Activated naive CD4-positive, alpha-beta T cell (primary cell): Measurements from ENCODE around the gene ZBTB44.
"Not testable (repeated sequence)": the region's sequence is repeated elsewhere in the genome, so short reads cannot be mapped to it uniquely, and the experiment has no call there.

Source experiments
- DNase-seq, 4 experiments: peaks; one replicate each; lab custom pipeline; 2025; lab: John Stamatoyannopoulos, UW

ZBTB44 gene

GRCh38 chr11:130247319-130247718 is 67.4 kb downstream of the ZBTB44 start:
- DNase-seq, result no peak

DNA sequence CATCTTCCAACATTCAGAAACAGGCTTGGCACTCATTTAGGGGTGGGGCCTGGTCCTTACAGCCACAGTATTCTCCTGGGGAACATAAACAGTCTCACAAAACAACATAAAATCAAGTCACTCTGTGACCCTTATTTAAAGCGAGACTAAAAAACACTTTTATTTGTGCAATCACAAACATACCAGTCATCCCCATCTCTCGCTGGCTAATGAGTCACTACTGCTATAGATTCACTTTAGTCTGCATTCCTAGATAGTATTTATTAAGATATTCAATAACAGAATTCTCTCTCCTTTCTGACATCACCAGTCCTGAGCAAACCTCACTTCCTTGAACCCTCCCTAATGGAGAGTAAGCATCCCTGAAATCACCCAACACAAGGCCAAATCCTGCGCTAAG is 68.0 kb downstream of the ZBTB44 start:
- no peak for DNase-seq

DNA sequence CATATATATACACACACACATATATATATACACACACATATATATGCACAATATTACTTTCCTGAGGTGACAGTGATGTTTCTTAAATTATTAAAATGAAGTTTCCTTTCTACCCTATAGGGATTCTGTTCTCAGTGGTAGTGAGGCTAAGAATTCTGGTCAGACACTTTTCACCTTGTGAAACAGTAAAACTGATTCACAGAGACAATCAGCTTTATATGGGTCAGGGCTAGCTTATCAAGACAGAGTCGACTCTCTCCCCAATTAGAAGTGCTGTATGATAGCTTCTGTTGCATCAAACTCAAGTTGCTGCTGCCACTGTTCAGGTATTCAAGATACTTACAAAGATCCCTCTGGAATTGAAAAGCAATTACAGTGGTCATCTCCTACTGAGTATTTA is 68.4 kb downstream of the ZBTB44 start:
- no peak for DNase-seq

- not testable (repeated sequence) for DNase-seq
Observed at GRCh38 chr11:130245375-130245774, 69.3 kb downstream of the ZBTB44 start.

- DNase-seq, result no peak
Observed at GRCh38 chr11:130244848-130245247, 69.9 kb downstream of the ZBTB44 start.

- no peak for DNase-seq
Observed at GRCh38 chr11:130243816-130244215, 70.9 kb downstream of the ZBTB44 start.

- DNase-seq, result no peak
Observed at GRCh38 chr11:130241713-130242112, 73.0 kb downstream of the ZBTB44 start.

DNA sequence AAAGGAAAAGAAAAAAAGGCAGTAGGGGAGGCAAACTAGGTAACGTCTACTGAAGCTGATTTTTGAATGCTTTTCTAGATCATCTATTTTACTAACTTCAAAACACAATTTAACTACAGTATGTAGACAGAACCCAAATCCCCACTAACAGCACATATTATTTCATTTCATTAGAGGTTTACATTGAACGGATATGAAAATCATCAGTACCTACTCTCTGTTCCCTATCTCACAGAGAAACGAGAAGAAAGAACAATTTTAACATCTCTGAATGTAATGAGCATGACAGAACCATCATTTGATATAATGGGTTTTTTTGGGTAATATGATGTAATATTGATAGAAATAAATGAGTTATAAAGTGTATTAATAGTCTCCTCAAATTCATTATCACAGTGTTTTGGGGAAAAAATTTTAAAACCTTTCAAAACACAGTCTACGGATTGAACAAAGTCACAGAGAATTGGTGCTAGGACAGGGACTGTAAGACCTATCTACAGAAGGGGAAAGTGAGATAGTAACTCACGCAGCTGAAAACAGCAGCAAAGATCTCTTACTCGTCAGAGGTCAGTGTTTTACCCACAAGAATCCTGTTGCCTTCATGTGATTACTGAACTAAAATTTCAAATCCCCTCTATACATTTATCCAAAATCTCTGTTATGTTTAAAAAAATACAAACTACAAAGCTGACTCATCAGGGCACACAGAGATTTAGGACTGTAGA is 77.3 kb downstream of the ZBTB44 start:
- no peak for DNase-seq

GRCh38 chr11:130234315-130234714 is 80.4 kb downstream of the ZBTB44 start:
- no peak for DNase-seq

DNA sequence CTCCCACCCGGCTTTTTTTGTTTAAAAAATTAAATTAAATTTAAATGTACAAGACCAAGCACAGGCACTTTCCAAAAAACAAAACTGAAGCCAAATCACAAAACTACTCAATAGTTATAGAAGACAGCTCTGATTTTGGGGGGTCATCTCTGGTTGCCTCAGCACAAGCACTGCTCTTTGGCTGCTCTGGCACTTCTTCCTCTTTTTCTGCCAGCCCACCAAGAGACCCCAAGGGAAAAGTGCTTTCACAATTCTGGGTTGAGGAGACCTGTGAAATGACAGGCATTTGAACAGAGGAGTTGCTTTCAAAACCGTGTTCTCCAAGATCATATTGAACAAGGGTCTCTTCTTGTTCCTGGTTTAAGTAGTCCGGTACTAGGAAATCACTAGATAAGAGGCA is 80.8 kb downstream of the ZBTB44 start:
- DNase-seq, result not testable (repeated sequence)

GRCh38 chr11:130233486-130233885 is 81.2 kb downstream of the ZBTB44 start:
- DNase-seq, result not testable (repeated sequence)

DNA sequence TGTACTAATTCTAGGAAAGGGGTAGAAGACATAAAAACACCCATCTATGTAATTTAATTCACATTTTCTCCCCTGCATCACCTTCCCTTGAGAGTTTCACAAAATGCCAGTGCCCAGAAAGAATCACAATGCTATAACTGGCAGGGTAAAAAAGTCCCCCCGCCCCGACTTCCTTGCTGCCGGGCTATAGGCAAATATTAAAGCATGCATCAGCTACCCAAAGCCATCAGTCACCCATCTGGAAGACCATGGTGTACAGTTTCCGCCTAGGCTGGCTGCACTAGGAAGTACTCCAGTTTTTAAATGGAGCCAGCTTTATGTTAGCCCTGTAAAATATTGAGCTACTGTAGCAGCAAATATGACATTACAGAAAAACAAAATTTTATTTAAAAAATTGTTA is 87.3 kb downstream of the ZBTB44 start:
- DNase-seq, result no peak

DNA sequence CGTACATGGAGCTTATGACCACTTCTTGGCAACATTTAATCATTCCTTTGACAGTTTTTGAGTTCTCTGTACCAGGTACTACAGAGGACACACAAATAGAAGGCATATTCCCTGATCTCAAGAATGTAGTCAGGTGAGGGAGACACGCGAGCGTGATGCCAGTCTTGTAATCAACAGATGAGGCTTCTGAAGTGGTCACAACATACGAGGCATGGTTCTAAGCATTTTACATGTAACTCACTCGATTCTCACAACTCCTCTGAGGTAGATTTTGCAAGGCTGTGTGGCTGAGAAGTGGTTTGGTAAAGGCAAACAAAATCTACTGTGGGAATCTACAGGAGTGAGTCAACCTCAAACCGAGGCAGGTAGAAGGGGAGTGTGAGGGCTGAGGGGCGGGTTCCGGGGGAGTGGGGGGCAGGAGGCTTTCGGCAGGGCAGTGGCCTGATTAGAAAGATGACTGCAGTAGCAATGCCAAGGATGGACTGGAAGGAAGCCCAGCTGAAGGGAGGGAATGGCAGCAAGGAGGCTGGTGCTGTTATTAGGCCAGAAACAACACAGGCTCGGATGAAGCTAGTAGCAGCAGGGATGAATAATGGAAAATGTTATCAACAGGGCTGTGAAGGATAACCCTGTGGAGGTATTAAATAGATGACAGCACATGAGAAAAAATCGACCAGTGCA is 91.3 kb downstream of the ZBTB44 start:
- DNase-seq, result no peak

DNA sequence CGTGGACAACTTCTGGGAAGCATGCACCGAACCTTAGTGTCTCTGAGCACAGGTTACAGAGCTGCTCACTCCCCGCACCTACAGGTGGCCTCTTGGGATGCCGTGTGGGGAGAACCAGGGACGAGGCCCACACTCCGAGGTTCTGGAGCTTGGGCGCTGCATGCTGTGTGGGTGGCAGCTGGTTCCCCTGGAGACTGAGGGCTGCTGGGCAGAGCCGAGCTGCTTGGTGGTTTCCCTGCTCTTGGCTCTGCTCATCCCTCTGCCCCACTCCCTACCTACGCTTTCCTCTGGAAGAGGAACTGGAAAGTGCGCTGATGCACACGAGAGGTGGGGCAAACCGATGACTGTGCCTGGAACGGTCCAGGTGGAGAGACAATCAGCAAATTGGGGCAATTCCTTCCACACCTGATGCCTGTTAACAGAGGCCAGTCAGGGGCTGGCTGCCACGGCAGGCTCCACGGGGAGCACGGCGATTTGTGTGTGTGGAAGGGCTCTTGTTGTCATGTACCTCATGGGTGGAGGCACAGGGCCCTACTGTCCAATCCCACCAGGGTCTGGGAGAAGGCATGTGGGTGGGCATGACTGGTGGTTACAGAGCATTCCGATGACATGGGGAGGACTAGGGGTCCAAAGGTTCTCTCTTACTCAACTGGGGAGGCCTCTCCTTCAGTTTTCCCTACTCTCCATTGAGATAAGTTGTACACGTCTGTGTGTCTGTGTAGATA is 94.2 kb downstream of the ZBTB44 start:
- DNase-seq, result no peak

GRCh38 chr11:130219148-130219547 is 95.6 kb downstream of the ZBTB44 start:
- DNase-seq, result no peak

- no peak for DNase-seq
Observed at GRCh38 chr11:130218501-130219070, 96.1 kb downstream of the ZBTB44 start.

DNA sequence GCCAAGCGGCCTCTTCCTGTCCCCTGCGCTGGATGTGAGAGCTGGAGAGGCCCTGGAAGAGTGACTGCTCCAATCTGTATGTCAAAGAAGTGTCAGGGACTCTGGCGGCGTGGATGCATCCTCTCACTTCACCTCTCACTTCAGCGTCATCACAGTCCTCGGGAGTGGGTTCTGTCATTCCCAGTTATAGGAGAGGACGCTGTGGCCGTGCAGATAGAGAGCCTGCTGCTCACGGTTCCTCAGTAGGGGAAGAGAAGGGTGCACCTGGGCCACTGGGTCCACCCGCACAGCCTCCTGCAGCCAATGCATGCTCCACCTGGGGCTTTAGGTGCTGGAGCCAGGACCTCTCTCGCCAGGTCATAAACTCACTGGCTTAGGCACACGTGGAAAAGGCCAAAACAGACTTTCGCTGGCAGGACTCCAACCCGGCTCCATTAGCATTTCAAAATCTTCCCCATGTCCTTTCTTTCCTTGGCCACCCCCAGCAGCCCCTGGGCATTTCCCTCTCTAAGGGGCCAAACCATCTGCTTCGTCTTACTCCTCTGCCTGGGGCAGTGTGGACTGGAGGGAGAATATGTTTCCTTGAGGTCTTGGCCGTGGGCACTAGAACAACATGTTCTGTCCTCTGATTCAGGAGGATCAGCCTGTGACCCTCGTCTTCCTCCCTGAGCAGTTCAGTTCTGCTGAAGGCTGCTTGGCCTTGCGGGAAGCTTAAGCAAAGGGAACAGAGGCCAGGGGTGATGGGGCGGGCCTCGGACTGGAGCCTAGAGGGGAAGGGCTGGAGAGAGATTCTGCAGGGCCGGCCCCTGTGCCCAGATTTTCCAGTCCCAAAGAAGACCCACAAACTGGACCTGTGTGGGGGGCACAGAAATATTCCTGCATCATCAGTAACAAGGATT is 97.3 kb downstream of the ZBTB44 start:
- DNase-seq, result no peak

- DNase-seq, result no peak
Observed at GRCh38 chr11:130216591-130217132, 98.1 kb downstream of the ZBTB44 start.

- no peak for DNase-seq
Observed at GRCh38 chr11:130216221-130216550, 98.5 kb downstream of the ZBTB44 start.

DNA sequence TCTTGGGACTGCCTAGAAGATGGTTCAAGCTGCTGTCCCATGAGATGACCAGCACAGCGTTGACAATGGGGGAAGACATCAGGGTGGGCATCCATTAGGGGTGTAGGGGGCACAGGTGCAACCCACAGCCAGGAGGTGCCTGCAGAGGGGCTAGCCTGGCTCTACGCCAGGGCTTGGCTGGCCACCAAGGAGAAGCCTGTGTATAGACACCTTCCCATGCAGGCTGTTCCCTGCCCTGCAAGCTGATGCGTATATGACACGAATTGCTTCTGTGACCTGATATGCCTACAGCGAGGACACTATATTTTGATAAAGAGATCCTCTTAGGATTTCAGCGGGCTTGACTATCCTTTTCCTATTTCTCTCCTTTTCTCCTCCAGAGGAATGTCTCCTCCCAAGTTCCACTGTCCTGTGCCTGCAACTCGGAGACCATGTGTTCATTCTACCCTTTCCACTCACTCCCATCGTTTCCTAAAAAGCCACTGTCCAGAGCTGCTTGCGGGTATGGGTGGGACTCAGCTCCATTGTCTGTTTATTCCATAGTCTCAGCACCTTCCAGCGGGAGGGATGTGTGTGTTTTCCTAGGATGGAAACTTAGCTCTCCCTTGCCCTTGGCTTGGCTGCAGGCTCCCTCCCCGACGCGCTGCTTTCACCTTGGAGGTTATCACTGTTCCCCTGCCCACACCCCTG is 99.0 kb downstream of the ZBTB44 start:
- no peak for DNase-seq
